ENCODE measurements around the gene IFI27L1.
A peak's percentile ranks its signal among the peaks of the same experiment; 100 is the strongest.
"Not testable (repeated sequence)": the region's sequence is repeated elsewhere in the genome, so short reads cannot be mapped to it uniquely, and the experiment has no call there.

Gene IFI27L1

GRCh38 chr14:94048691-94049624 is 32.2 kb upstream of the IFI27L1 start:
- no peak for DNase-seq (ENCODE audit: low spot score)

GRCh38 chr14:94049625-94050023 is 31.5 kb upstream of the IFI27L1 start:
- DNase-seq (ENCODE audit: low spot score) = no peak

GRCh38 chr14:94050231-94050880 is 30.8 kb upstream of the IFI27L1 start:
- no peak for DNase-seq (ENCODE audit: low spot score)

- peak; percentile 56 for DNase-seq (ENCODE audit: low spot score)
Observed at GRCh38 chr14:94051115-94051514, 30.0 kb upstream of the IFI27L1 start.

GRCh38 chr14:94051779-94052178 is 29.3 kb upstream of the IFI27L1 start:
- no peak for DNase-seq (ENCODE audit: low spot score)

GRCh38 chr14:94052199-94052598 is 28.9 kb upstream of the IFI27L1 start:
- no peak for DNase-seq (ENCODE audit: low spot score)

GRCh38 chr14:94052662-94053061 is 28.4 kb upstream of the IFI27L1 start:
- DNase-seq (ENCODE audit: low spot score) = no peak

- DNase-seq (ENCODE audit: low spot score) = no peak
Observed at GRCh38 chr14:94054401-94054800, 26.7 kb upstream of the IFI27L1 start.

GRCh38 chr14:94054936-94055335 is 26.2 kb upstream of the IFI27L1 start:
- DNase-seq (ENCODE audit: low spot score) = no peak

- no peak for DNase-seq (ENCODE audit: low spot score)
Observed at GRCh38 chr14:94056579-94057308, 24.4 kb upstream of the IFI27L1 start.

- no peak for DNase-seq (ENCODE audit: low spot score)
Observed at GRCh38 chr14:94058128-94058673, 22.9 kb upstream of the IFI27L1 start.

- no peak for DNase-seq (ENCODE audit: low spot score)
Observed at GRCh38 chr14:94058674-94059138, 22.4 kb upstream of the IFI27L1 start.

GRCh38 chr14:94059998-94060397 is 21.1 kb upstream of the IFI27L1 start:
- no peak for DNase-seq (ENCODE audit: low spot score)

GRCh38 chr14:94062344-94062940 is 18.7 kb upstream of the IFI27L1 start:
- no peak for DNase-seq (ENCODE audit: low spot score)

GRCh38 chr14:94066089-94066676 is 14.9 kb upstream of the IFI27L1 start:
- no peak for DNase-seq (ENCODE audit: low spot score)

- not testable (repeated sequence) for DNase-seq (ENCODE audit: low spot score)
Observed at GRCh38 chr14:94072076-94072475, 9.0 kb upstream of the IFI27L1 start.

GRCh38 chr14:94074534-94074933 is 6.6 kb upstream of the IFI27L1 start:
- DNase-seq (ENCODE audit: low spot score) = no peak

GRCh38 chr14:94075008-94075407 is 6.1 kb upstream of the IFI27L1 start:
- DNase-seq (ENCODE audit: low spot score) = no peak

- DNase-seq (ENCODE audit: low spot score) = no peak
Observed at GRCh38 chr14:94077111-94077821, 3.8 kb upstream of the IFI27L1 start.

GRCh38 chr14:94077823-94078222 is 3.3 kb upstream of the IFI27L1 start:
- DNase-seq (ENCODE audit: low spot score) = no peak
